K562 (cell line): ENCODE results near the gene PIBF1. TPM values are rescaled to one million over a fixed set of nuclear protein-coding genes. Genes with fewer than 3 reads are reported as not detected.

Experiments
- ATAC-seq: fragments of 200-7000 bp; cut with Tn5 transposase; 3 replicates; pipeline ENCODE4 v1.9.1; 2020; ENCODE audit warnings: moderate library complexity
- BruUV-seq: library from RNA; stranded (reverse); fragments of 400-500 nt; replicated peaks from 2 replicates; lab custom pipeline; 2021; lab: Mats Ljungman, UMichigan
- CTCF ChIA-PET: fragments of 300-600 bp; formaldehyde crosslinking; extraction: SDS; loops from one replicate; lab custom pipeline; 2021; ENCODE audit warnings: low intra/inter-chr PET ratio; lab: Yijun Ruan, JAX
- POLR2A ChIA-PET: fragments of 300-600, 350-650 bp; sonication (Branson Sonifier 250); formaldehyde crosslinking; extraction: SDS; loops from one replicate; lab custom pipeline; 2021; ENCODE audit warnings: antibody characterized with exemption, inconsistent platforms; lab: Yijun Ruan, JAX
- DNase-seq, 4 experiments: peaks; one replicate each; pipeline versions ENCODE4 v3.0.0 to v3.0.0-alpha.2; 2011 to 2018; ENCODE audit warnings: low spot score in 3 of 4, mixed read lengths in 3 of 4; ENCODE audit errors: extremely low read depth in 1 of 4
- FAIRE-seq: peaks from 2 replicates; lab custom pipeline; 2011; peaks lifted over from hg19 to GRCh38; lab: Jason Lieb, UNC
- H2AFZ ChIP-seq: 2 replicates; pipeline ENCODE4 v1.6.0; 2011; ENCODE audit warnings: low read depth, low read length, control low read depth, inconsistent platforms
- H3K27ac ChIP-seq: fragments of 200-600 bp; 3 replicates; pipeline ENCODE4 v1.8.0; 2011; ENCODE audit warnings: low read depth, mild to moderate bottlenecking, control low read depth, inconsistent platforms, low read length, moderate library complexity, mixed read lengths; ENCODE audit errors: extremely low read depth
- H3K27me3 ChIP-seq, 2 experiments: fragments of 300-600 bp in 1 of 2; 2 replicates in 1 of 2; 3 replicates in 1 of 2; pipeline versions ENCODE4 v1.6.0 to v1.8.0; 2011; ENCODE audit warnings: inconsistent platforms in 2 of 2, low read length in 2 of 2, mild to moderate bottlenecking in 1 of 2, mixed read lengths in 1 of 2, moderate library complexity in 1 of 2; ENCODE audit not compliant: control insufficient read depth in 2 of 2, insufficient read depth in 2 of 2
- H3K36me3 ChIP-seq: fragments of 300-600 bp; 3 replicates; pipeline ENCODE4 v1.8.0; 2011; ENCODE audit warnings: mild to moderate bottlenecking, low read length, inconsistent platforms; ENCODE audit not compliant: control insufficient read depth, insufficient read depth
- H3K4me1 ChIP-seq, 2 experiments: fragments of 200-600 bp in 1 of 2; replicated peaks in 1 of 2; 2 replicates in 1 of 2; 3 replicates in 1 of 2; pipeline versions ENCODE4 v1.5.1 to v1.8.0; 2011; ENCODE audit warnings: inconsistent platforms in 2 of 2, low read length in 2 of 2, mild to moderate bottlenecking in 1 of 2, mixed read lengths in 1 of 2, moderate library complexity in 1 of 2; ENCODE audit not compliant: control insufficient read depth in 2 of 2, insufficient read depth in 2 of 2
- H3K4me2 ChIP-seq: 2 replicates; pipeline ENCODE4 v1.6.1; 2011; ENCODE audit warnings: low read length, control low read depth, inconsistent platforms, mixed read lengths; ENCODE audit not compliant: insufficient read depth
- H3K4me3 ChIP-seq: fragments of 200-600 bp; sonication (generic), shearing (Covaris generic); 2 replicates; pipeline ENCODE4 v1.5.1; 2016; ENCODE audit warnings: control low read depth, inconsistent platforms
- H3K79me2 ChIP-seq: fragments of 200-600 bp; 3 replicates; pipeline ENCODE4 v1.8.0; 2011; ENCODE audit warnings: low read length, inconsistent platforms; ENCODE audit not compliant: control insufficient read depth, insufficient read depth
- H3K9ac ChIP-seq, 2 experiments: 2 replicates each; pipeline versions ENCODE4 v1.6.0 to v1.6.1; 2011; ENCODE audit warnings: low read depth in 2 of 2, low read length in 2 of 2, control low read depth in 1 of 2, inconsistent platforms in 1 of 2, mild to moderate bottlenecking in 1 of 2, mixed read lengths in 1 of 2; ENCODE audit not compliant: insufficient read depth in 1 of 2
- H3K9me1 ChIP-seq: one replicate; pipeline ENCODE4 v1.6.0; 2011; ENCODE audit warnings: inconsistent platforms, mild to moderate bottlenecking, low read length, moderate library complexity; ENCODE audit not compliant: control insufficient read depth, insufficient read depth
- H3K9me3 ChIP-seq: replicated peaks from 2 replicates; pipeline ENCODE4 v1.5.1; 2011; ENCODE audit warnings: low read depth, low read length, inconsistent platforms; ENCODE audit not compliant: control insufficient read depth, insufficient read depth
- H4K20me1 ChIP-seq: replicated peaks from 2 replicates; pipeline ENCODE4 v1.6.1; 2011; ENCODE audit warnings: low read length, inconsistent platforms, mixed read lengths; ENCODE audit not compliant: control insufficient read depth, insufficient read depth
- C11orf30 ChIP-seq: fragments of 450-650 bp; IDR thresholded peaks from 2 replicates; pipeline ENCODE4 v1.6.1; 2016; ENCODE audit warnings: low read depth, mild to moderate bottlenecking
- EP300 ChIP-seq: IDR thresholded peaks from 2 replicates; pipeline ENCODE4 v1.6.1; 2012; ENCODE audit warnings: low read length, improper control_type of control experiment
- FOXM1 ChIP-seq, 2 experiments: fragments of 450-650 bp in 1 of 2; sonication (generic) in 1 of 2; formaldehyde crosslinking in 1 of 2; IDR thresholded peaks; 2 replicates each; pipeline versions ENCODE4 v1.6.1 to v1.9.0; 2017 to 2022; ENCODE audit warnings: low read depth in 2 of 2, mild to moderate bottlenecking in 2 of 2, missing genetic modification reagents in 1 of 2, moderate library complexity in 1 of 2
- JUNB ChIP-seq: fragments of 450-650 bp; formaldehyde crosslinking; conservative IDR thresholded peaks from 2 replicates; pipeline ENCODE4 v1.4.0; 2020; ENCODE audit warnings: mild to moderate bottlenecking
- MCM3 ChIP-seq: fragments of 450-650 bp; IDR thresholded peaks from 2 replicates; pipeline ENCODE4 v1.6.1; 2016
- MIER1 ChIP-seq: fragments of 450-650 bp; IDR thresholded peaks from 2 replicates; pipeline ENCODE4 v1.6.1; 2016; ENCODE audit warnings: antibody characterized with exemption, mild to moderate bottlenecking, low read depth
- NR2F6 ChIP-seq: fragments of 450-650 bp; formaldehyde crosslinking; IDR thresholded peaks from 2 replicates; pipeline ENCODE4 v1.4.0; 2020; ENCODE audit warnings: mild to moderate bottlenecking
- POLR3G ChIP-seq: IDR thresholded peaks from 2 replicates; pipeline ENCODE4 v1.6.1; 2011; ENCODE audit not compliant: insufficient read length, insufficient replicate concordance; ENCODE audit errors: extremely low read depth
- ZMIZ1 ChIP-seq, 2 experiments: fragments of 150-350 bp in 1 of 2; IDR thresholded peaks; 2 replicates each; pipeline ENCODE4 v1.6.1; 2012 to 2016; ENCODE audit warnings: low read depth in 2 of 2, low read length in 2 of 2, mild to moderate bottlenecking in 1 of 2, moderate library complexity in 1 of 2
- ZNF696 ChIP-seq: fragments of 250-450 bp; sonication (Bioruptor Pico); conservative IDR thresholded peaks from 2 replicates; pipeline ENCODE4 v1.4.0; 2020; ENCODE audit warnings: mild to moderate bottlenecking, moderate library complexity
- WGBS: fragments of 100-300 bp; shearing (Covaris generic); methylation state at CpG from one replicate; pipeline ENCODE4 v1.1.6; 2016; ENCODE audit warnings: low coverage, mixed read lengths; ENCODE audit not compliant: insufficient coverage; ENCODE audit errors: missing lambda C conversion rate; 5-methylcytosine and 5-hydroxymethylcytosine counted together
- in situ Hi-C: fragments of 300-500 bp; cut with MboI; formaldehyde crosslinking; loops from 4 replicates; pipeline ENCODE4 v1.15.0; 2018; ENCODE audit warnings: inconsistent platforms, mixed read lengths
- intact Hi-C: fragments of 100-400 bp; cut with micrococcal nuclease; formaldehyde crosslinking; loops from 2 replicates; pipeline ENCODE4 v1.14.2; 2022
- polyA plus RNA-seq, 8 experiments: library from polyadenylated mRNA; depleted of rRNA in 4 of 8; stranded (reverse) in 5 of 8; unstranded in 3 of 8; fragments of >200 nt; fragmentation: Nextera tagmentation in 2 of 8; fragmentation: Illumina TruSeq in 1 of 8; extraction: Ambion mirVana in 2 of 8; extraction: Trizol in 1 of 8; gene quantifications; 2 replicates each; pipeline versions ENCODE4 v1.2.1 to v1.2.3, GENCODE V29; 2011 to 2014; ENCODE audit warnings: inconsistent platforms in 1 of 8, missing spikeins in 1 of 8
- total RNA-seq, 7 experiments: library from RNA; depleted of rRNA in 6 of 7; stranded (reverse); fragments of >200 nt in 6 of 7; fragmentation: Illumina TruSeq in 2 of 7; extraction: Trizol in 2 of 7; gene quantifications; 2 replicates each; pipeline versions ENCODE4 v1.2.1 to v1.2.3, GENCODE V29; 2011 to 2021; ENCODE audit warnings: low replicate concordance in 1 of 7
- TF ChIP-seq, protein P1 (sequence below): fragments of 450-650 bp; formaldehyde crosslinking; IDR thresholded peaks from 2 replicates; pipeline ENCODE4 v1.4.0; 2022; ENCODE audit warnings: missing genetic modification characterization
- TF ChIP-seq, protein P2 (sequence below), 2 experiments: fragments of 200-800 bp in 1 of 2; sonication (Bioruptor generic) in 1 of 2; sonication (generic) in 1 of 2; formaldehyde crosslinking in 1 of 2; IDR thresholded peaks in 1 of 2; conservative IDR thresholded peaks in 1 of 2; 2 replicates each; pipeline versions ENCODE4 v1.5.0 to v1.6.1; 2016 to 2020; ENCODE audit warnings: missing compliant biosample characterization in 1 of 2, missing genetic modification characterization in 1 of 2, missing genetic modification reagents in 1 of 2
- TF ChIP-seq, protein P3 (sequence below): fragments of 450-650 bp; IDR thresholded peaks from 2 replicates; pipeline ENCODE4 v1.6.1; 2016; ENCODE audit warnings: borderline replicate concordance

PIBF1 gene
- total and polyA plus RNA-seq, 9 of the 15 experiments (the other 6 are each of a cell fraction or from before 2014, with no cell fraction given): 9.1 to 28.8 (median 14.7) TPM

GRCh38 chr13:72760189-72760588 is 21.7 kb upstream of the PIBF1 start (continued):
- TF ChIP-seq, protein P1, sequence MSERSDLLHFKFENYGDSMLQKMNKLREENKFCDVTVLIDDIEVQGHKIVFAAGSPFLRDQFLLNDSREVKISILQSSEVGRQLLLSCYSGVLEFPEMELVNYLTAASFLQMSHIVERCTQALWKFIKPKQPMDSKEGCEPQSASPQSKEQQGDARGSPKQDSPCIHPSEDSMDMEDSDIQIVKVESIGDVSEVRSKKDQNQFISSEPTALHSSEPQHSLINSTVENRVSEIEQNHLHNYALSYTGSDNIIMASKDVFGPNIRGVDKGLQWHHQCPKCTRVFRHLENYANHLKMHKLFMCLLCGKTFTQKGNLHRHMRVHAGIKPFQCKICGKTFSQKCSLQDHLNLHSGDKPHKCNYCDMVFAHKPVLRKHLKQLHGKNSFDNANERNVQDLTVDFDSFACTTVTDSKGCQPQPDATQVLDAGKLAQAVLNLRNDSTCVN (CRISPR knock-in tag): no peak
- TF ChIP-seq ZNF696: no peak
- no peak for TF ChIP-seq EP300

DNA sequence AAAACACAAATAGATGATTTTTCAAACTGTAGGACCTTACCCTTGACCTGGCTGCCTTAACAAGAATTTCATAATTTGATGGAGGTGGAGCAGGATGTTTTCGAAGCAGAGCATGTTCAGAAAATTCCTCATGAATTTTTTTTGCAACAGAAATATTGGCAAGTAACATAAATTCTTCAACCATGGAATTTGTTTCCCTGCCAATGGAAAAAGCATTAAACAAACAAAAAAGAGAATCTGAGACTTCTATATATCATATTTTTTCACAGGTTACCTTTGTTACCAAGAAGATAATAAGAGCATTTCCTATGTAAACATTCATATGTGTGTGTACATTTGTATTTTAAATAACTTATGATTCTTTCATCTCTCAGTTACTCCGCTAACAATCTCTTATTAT is 18.5 kb upstream of the PIBF1 start:
- Histone ChIP-seq H3K9ac (no peak overlapping the region), H3K4me1 (no peaks in the 10 kb centered on the region), H3K36me3 (peaks cover 95% of the 10 kb centered on the region), H3K9me3 (no peaks in the 10 kb centered on the region), H4K20me1 (no peaks in the 10 kb centered on the region), H3K79me2 (no peaks in the 10 kb centered on the region), H3K27me3 (no peaks in the 10 kb centered on the region), H3K9me1 (no peaks in the 10 kb centered on the region), H3K4me2 (no peak overlapping the region), H3K4me3 (no peak overlapping the region), H3K27ac (no peak overlapping the region), H2AFZ (no peak overlapping the region)
- intact Hi-C loops (no loop called here), in situ Hi-C loops (no loop called here)
- ChIA-PET POLR2A (no interaction called here), CTCF (no interaction called here)
- BruUV-seq: no TSS peak
- no peak for FAIRE-seq
- no peak for ATAC-seq
- WGBS: 100% methylated on average over 2 of the region's 2 CpGs
- no peak for DNase-seq
- TF ChIP-seq MIER1 (no peak), NR2F6 (CRISPR knock-in tag) (no peak), C11orf30 (no peak), JUNB (CRISPR knock-in tag) (no peak), MCM3 (no peak), FOXM1 (IDR thresholded peaks at IDR 0.05; ENCODE audit: low read depth) (no peak), FOXM1 (CRISPR knock-in tag; IDR thresholded peaks at IDR 0.05; ENCODE audit: low read depth) (no peak), ZMIZ1 (IDR thresholded peaks at IDR 0.05; ENCODE audit: low read depth in 2 of 2, low read length in 2 of 2) (no peak), POLR3G (no peak)
- TF ChIP-seq, protein P2, sequence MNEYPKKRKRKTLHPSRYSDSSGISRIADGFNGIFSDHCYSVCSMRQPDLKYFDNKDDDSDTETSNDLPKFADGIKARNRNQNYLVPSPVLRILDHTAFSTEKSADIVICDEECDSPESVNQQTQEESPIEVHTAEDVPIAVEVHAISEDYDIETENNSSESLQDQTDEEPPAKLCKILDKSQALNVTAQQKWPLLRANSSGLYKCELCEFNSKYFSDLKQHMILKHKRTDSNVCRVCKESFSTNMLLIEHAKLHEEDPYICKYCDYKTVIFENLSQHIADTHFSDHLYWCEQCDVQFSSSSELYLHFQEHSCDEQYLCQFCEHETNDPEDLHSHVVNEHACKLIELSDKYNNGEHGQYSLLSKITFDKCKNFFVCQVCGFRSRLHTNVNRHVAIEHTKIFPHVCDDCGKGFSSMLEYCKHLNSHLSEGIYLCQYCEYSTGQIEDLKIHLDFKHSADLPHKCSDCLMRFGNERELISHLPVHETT (CRISPR knock-in tag; conservative IDR thresholded peaks at IDR 0.05 in 1 of 2, IDR thresholded peaks at IDR 0.05 in 1 of 2): no peak
- TF ChIP-seq, protein P3, sequence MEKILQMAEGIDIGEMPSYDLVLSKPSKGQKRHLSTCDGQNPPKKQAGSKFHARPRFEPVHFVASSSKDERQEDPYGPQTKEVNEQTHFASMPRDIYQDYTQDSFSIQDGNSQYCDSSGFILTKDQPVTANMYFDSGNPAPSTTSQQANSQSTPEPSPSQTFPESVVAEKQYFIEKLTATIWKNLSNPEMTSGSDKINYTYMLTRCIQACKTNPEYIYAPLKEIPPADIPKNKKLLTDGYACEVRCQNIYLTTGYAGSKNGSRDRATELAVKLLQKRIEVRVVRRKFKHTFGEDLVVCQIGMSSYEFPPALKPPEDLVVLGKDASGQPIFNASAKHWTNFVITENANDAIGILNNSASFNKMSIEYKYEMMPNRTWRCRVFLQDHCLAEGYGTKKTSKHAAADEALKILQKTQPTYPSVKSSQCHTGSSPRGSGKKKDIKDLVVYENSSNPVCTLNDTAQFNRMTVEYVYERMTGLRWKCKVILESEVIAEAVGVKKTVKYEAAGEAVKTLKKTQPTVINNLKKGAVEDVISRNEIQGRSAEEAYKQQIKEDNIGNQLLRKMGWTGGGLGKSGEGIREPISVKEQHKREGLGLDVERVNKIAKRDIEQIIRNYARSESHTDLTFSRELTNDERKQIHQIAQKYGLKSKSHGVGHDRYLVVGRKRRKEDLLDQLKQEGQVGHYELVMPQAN: no peak
